Fibroblast of mammary gland (primary cell): Measurements from ENCODE around the gene TRIM63.

Experiments used
- DNase-seq: peaks from one replicate; pipeline ENCODE4 v3.0.0-alpha.2; 2010; ENCODE audit warnings: low read depth
- H3K4me3 ChIP-seq: 2 replicates; pipeline ENCODE4 v1.5.1; 2011; ENCODE audit warnings: low read depth, mild to moderate bottlenecking, low read length, moderate library complexity; ENCODE audit not compliant: control insufficient read depth
- CTCF ChIP-seq: conservative IDR thresholded peaks from 2 replicates; pipeline ENCODE4 v1.5.1; 2011; ENCODE audit warnings: low read depth, low read length, inconsistent platforms; ENCODE audit not compliant: control insufficient read depth, insufficient read depth

TRIM63 gene

GRCh38 chr1:26019641-26020315, 47.7 kb downstream of the TRIM63 start:
- no peak overlapping the region for H3K4me3 ChIP-seq
- TF ChIP-seq CTCF, result no peak
- DNase-seq, result no peak

- H3K4me3 ChIP-seq, result no peak overlapping the region
- no peak for TF ChIP-seq CTCF
- no peak for DNase-seq
Observed at GRCh38 chr1:26017606-26018005, 49.8 kb downstream of the TRIM63 start.

GRCh38 chr1:26016953-26017545, 50.4 kb downstream of the TRIM63 start:
- no peak for DNase-seq
- no peak for TF ChIP-seq CTCF
- no peak overlapping the region for H3K4me3 ChIP-seq

- no peak for DNase-seq
- H3K4me3 ChIP-seq, result no peak overlapping the region
- TF ChIP-seq CTCF, result no peak
Observed at GRCh38 chr1:26016258-26016952, 51.0 kb downstream of the TRIM63 start.

GRCh38 chr1:26015358-26015757, 52.1 kb downstream of the TRIM63 start:
- peak; percentile 82 for DNase-seq
- H3K4me3 ChIP-seq, result no peak overlapping the region
- no peak for TF ChIP-seq CTCF

- no peak for TF ChIP-seq CTCF
- no peak for DNase-seq
- H3K4me3 ChIP-seq, result no peak overlapping the region
Observed at GRCh38 chr1:26014179-26014578, 53.3 kb downstream of the TRIM63 start.
